Measurements from ENCODE around the gene NPAS2.

GRCh38 chr2:100898035-100898665, 78.2 kb downstream of the NPAS2 start:
- TF ChIP-seq CTCF (IDR thresholded peaks at IDR 0.05) (no peak), EP300 (IDR thresholded peaks at IDR 0.05) (no peak)

All from gastroesophageal sphincter (tissue), 3 donors.